ENCODE data around the gene TGFB1I1.
A peak's percentile ranks its signal among the peaks of the same experiment; 100 is the strongest.
"Not testable (repeated sequence)": the region's sequence is repeated elsewhere in the genome, so short reads cannot be mapped to it uniquely, and the experiment has no call there.

Gene TGFB1I1

GRCh38 chr16:31471875-31472708, at the start of gene TGFB1I1:
Gene TGFB1I1 (plus strand): TSS chr16:31472152. CDS start chr16:31472189, 37 bp downstream.
- DNase-seq, result no peak

- no peak for DNase-seq
Measured at GRCh38 chr16:31423241-31423640, 48.7 kb upstream of the TGFB1I1 start.

DNA sequence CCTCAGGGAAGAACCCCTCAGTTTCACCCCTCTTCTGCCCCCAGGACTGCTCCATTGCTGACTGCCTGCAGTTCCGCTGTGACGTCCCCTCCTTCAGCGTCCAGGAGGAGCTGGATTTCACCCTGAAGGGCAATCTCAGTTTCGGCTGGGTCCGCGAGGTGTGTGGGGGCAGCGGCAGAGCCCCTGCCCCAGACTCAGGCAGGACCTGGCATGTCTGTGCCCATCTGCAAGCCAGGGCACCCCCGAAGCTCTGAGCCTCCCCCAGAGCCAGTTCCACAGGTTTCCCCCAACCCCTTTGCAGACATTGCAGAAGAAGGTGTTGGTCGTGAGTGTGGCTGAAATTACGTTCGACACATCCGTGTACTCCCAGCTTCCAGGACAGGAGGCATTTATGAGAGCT, 48.2 kb upstream of the TGFB1I1 start:
- DNase-seq, result no peak

DNA sequence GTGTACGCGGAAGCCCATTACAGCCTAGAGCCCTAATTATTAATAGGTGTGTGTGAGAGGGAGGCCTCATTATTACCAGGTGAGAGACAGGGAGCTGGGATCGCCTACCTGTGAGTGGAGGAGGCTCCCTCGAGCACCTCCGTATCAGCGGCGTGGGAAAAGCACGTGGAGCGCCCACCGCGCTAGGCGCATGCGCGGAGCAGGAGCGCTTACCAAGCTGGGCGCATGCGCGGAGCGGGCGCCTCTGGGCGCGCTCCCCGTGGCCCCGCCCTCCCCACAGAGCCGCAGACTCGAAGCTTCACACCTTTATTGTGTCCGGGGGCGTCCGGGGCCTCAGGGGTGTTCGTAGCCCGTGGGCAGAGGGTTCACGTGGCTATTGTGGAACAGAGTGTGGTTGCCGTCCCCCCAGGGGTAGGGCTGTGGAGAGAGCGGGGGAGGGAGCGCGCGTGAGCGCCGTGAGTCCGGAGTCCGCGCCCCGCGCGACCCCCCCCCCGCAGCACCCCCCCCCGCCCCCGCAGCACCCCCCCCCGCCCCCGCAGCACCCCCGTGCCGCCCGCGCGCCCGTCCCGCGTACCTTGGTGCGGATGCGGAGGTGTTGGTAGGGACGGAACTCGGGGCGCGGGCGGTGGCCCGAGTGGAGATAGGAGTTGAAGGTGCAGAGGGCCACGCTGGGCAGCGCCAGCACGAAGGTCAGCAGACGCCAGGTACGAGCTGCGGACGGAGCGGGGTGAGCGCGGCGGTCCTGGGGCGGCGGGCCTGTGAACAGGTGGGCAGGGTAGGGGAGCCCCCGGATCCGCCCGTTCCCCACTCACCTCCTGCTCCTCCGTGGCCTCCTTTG, 44.3 kb upstream of the TGFB1I1 start:
- peak; percentile 41 for DNase-seq

- DNase-seq, result no peak
Measured at GRCh38 chr16:31428279-31428597, 43.7 kb upstream of the TGFB1I1 start, which contains the start of gene COX6A2. Gene COX6A2 (minus strand): TSS chr16:31428360. CDS start chr16:31428325, 35 bp downstream.

- DNase-seq, result no peak
Measured at GRCh38 chr16:31428638-31429247, 43.2 kb upstream of the TGFB1I1 start.

DNA sequence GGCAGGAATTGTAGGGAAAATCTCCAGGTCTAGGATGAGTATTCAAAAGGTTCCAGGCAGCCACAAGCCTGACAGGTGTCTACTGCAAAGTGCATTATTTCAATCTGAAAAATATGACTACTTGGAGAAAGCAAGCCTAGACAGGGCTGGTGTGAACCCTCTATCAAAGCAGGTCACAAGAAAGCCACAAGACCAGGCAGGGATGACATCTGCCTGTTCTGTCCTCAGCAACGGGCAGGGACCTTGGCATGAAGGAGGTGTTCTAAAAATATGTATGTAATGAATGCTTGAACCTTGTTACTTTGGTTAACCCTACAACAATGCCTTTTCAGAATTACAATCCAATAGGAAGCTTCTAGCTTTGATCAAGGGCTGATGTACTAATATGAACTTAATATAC, 42.6 kb upstream of the TGFB1I1 start:
- no peak for DNase-seq

GRCh38 chr16:31429796-31430195, 42.2 kb upstream of the TGFB1I1 start:
- DNase-seq, result no peak

DNA sequence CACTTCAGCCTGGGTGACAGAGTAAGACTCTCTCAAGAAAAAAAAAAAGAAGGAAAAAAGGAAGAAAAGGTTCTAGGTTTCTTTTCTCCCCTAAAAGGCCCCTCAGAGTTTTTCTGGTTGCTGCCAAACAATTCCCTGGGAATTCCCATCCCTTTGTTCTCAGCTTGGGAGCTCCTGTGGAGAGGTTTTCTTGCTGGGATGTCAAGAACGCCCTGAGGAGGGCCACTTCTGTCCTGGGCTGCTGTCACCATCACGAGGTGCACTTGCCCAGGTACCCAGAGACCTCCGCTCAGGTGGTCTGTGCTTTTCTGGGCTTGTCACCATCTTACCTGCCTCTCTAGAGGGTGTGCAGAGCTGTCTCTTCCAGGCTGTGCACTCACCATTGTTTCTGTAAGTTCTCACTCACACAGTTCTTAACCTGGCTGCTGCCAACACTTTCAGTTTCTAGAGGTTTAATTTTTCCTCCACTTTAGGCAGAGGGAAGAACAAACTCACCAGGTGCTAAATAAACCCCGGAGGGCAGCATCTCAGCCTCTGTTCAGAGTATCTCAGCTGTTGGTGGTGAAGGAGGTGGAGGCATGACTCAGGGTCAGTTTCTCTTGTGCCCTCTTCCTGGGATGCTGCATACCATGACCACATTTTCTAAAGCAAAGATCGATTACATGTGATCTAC, 41.4 kb upstream of the TGFB1I1 start:
- no peak for DNase-seq

GRCh38 chr16:31435341-31436220, 36.4 kb upstream of the TGFB1I1 start:
- no peak for DNase-seq

DNA sequence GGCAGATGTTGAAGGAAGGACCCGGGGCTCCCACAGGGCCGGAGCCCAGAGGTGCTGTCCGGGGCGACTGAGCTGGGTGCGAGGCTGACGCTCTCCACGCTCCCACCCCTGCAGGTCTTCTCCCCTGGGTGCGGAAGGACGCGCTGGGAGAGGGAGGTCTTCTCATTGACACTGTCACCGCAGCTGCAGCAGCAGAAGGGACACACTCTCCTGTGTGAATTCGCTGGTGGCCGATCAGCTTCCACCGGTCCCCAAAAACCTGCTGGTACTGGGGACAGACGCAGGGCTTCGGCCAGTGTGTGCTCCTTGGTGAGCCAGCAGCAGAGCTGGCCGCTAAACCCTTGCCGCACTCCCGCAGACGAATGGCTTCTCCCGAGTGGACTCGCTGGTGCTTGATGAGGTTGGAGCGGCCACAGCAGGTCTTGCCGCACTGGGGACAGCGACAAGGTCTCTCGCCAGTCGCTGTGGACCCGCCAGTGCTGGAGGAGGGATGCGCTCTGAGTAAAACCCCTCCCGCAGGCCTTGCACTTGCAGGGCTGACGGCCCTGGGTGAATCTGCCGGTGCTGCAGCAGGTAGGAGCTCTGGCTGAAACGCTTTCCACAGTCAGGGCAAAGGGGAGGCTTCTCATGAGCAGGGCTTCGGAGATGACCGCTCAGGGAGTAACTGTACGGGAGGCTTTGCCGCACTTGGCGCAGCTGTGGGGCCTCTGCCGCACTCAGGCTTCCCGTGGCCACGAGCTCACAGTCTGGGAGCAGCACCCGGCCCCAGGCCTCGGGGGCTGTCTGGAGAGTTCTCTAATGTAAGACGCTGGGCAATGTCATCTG, 35.5 kb upstream of the TGFB1I1 start:
- DNase-seq, result no peak

GRCh38 chr16:31438414-31438813, 33.5 kb upstream of the TGFB1I1 start:
- DNase-seq, result no peak

- DNase-seq, result not testable (repeated sequence)
Measured at GRCh38 chr16:31439023-31439422, 32.9 kb upstream of the TGFB1I1 start.

- no peak for DNase-seq
Measured at GRCh38 chr16:31439519-31439918, 32.4 kb upstream of the TGFB1I1 start.

DNA sequence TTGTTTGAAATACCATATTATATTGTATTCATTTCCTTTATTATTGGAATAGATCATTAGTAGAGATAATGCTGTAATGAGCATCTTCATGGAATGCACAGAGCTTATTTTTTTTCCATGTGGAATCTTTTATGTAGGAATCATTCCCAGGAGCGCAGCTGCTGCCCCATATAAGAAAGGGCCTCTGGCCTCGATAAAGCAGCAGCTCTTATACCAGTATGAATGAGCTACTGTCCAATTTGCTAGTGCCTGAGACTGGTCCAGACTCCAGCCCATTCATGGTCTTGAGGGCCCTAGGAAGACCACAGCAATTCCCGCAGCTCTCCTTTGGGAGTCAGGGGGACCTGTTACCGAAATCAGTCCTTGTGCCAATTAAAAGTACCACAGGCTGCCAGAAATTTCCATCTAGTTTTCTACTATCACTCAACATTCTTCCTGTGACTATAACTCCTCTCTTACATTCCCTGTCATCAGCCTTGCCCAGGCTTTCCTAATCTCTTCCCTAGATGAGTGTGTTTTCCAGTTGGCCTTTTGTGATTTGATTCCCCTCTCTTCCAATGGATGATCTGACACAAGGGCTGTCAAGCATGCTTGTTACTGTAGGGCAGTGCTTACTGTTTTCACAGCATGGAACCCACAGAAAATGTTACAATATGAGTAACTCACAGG, 31.3 kb upstream of the TGFB1I1 start:
- no peak for DNase-seq

- no peak for DNase-seq
Measured at GRCh38 chr16:31441956-31442355, 30.0 kb upstream of the TGFB1I1 start.

GRCh38 chr16:31445931-31446330, 26.0 kb upstream of the TGFB1I1 start:
- not testable (repeated sequence) for DNase-seq

DNA sequence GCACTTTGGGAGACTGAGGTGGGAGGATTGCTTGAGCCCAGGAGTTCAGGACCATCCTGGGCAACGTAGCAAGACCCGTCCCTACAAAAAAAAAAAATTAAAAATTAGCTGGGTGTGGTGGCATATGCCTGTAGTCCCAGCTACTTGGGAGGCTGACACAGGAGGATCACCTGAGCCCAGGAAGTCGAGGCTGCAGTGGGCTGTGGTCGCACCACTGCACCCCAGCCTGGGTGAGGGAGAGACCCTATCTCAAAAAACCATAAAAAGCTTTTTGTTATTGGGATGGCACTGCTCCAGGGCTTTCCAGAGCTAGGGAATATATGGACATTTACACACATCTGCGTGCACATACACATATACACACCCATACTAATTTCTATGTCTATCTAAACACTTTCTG, 20.8 kb upstream of the TGFB1I1 start:
- DNase-seq, result no peak

- DNase-seq, result no peak
Measured at GRCh38 chr16:31451681-31452351, 20.1 kb upstream of the TGFB1I1 start.

DNA sequence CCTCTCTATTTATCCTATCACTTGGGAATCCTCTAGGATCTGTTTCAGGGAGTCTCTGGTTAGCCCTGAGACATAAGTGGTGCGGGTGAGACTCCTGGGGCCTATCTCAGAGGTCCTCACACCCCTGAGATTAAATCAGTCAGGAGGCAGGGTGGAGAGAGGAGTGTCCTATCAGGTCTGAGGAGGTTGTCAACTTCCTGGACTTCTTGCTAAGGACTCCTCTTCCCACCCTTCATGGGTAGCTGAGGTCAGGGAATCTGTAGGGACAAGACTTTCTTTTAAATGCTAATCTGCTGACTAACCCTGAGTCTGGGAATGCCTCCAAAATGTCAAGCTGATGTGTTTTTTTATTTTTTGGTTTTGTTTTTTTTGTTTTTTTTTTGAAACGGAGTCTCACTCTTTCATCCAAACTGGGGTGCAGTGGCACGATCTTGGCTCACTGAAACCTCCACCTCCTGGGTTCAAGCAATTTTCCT, 19.3 kb upstream of the TGFB1I1 start:
- DNase-seq, result no peak
